ENCODE results near the gene RAD54L2. TPM values are rescaled to one million over a fixed set of nuclear protein-coding genes. Genes with fewer than 3 reads are reported as not detected.

The RAD54L2 gene
- total and polyA plus RNA-seq, 8 donors: 4.2 to 12.3 (median 8.5) TPM

- no peaks in the 10 kb centered on the region for H3K9me3 ChIP-seq
- no peak for FAIRE-seq
These were observed 39.7 kb downstream of the RAD54L2 start for GRCh38 chr3:51578238-51578637.

GRCh38 chr3:51580418-51580817 lies 41.9 kb downstream of the RAD54L2 start:
- Histone ChIP-seq H3K27ac (no peak overlapping the region), H3K4me1 (no peaks in the 10 kb centered on the region), H3K27me3 (no peaks in the 10 kb centered on the region), H3K36me3 (no peaks in the 10 kb centered on the region), H3K4me3 (no peak overlapping the region), H3K9me3 (no peaks in the 10 kb centered on the region)
- FAIRE-seq (no peak), DNase-seq (no peak), ATAC-seq (no peak)
- WGBS, 2 donors: 88 to 91% methylated on average over 2 of the region's 2 CpGs
- intact Hi-C loops (cut with DNase I): no loop called here
- no peak for TF ChIP-seq CTCF (IDR thresholded peaks at IDR 0.05)

More at GRCh38 chr3:51578238-51578637, 39.7 kb downstream of the RAD54L2 start:
- no peak for ATAC-seq
- 96 to 97% methylated on average over 4 of the region's 4 CpGs for WGBS, 2 donors
- no peak for DNase-seq
- no peak for TF ChIP-seq CTCF (IDR thresholded peaks at IDR 0.05)
- no peaks in the 10 kb centered on the region for H3K27me3 ChIP-seq
- H3K36me3 ChIP-seq: no peaks in the 10 kb centered on the region
- no peaks in the 10 kb centered on the region for H3K4me1 ChIP-seq
- intact Hi-C loops (cut with DNase I): no loop called here
- H3K4me3 ChIP-seq: no peak overlapping the region
- no peak overlapping the region for H3K27ac ChIP-seq

- no peaks in the 10 kb centered on the region for H3K27me3 ChIP-seq
- no peak for FAIRE-seq
- no peak overlapping the region for H3K4me3 ChIP-seq
- ATAC-seq: no peak
- DNase-seq: no peak
- WGBS, 2 donors: 97 to 99% methylated on average over 4 of the region's 4 CpGs
- intact Hi-C loops (cut with DNase I): no loop called here
- no peak overlapping the region for H3K27ac ChIP-seq
- no peak for TF ChIP-seq CTCF (IDR thresholded peaks at IDR 0.05)
- H3K4me1 ChIP-seq: no peaks in the 10 kb centered on the region
- H3K9me3 ChIP-seq: no peaks in the 10 kb centered on the region
- H3K36me3 ChIP-seq: no peaks in the 10 kb centered on the region
These were observed 43.0 kb downstream of the RAD54L2 start for GRCh38 chr3:51581524-51581923.

GRCh38 chr3:51585197-51585596 lies 46.7 kb downstream of the RAD54L2 start:
- Histone ChIP-seq H3K27me3 (no peaks in the 10 kb centered on the region), H3K27ac (no peak overlapping the region), H3K36me3 (no peaks in the 10 kb centered on the region), H3K4me1 (no peaks in the 10 kb centered on the region), H3K9me3 (no peaks in the 10 kb centered on the region), H3K4me3 (no peak overlapping the region)
- intact Hi-C loops (cut with DNase I): no loop called here
- peak in 1 of 4 donors; percentile 38 for ATAC-seq
- no peak for TF ChIP-seq CTCF (IDR thresholded peaks at IDR 0.05)
- DNase-seq: no peak
- FAIRE-seq: no peak
- WGBS, 2 donors: 66 to 79% methylated on average over 4 of the region's 4 CpGs

- Histone ChIP-seq H3K4me3 (no peak overlapping the region), H3K27me3 (no peaks in the 10 kb centered on the region), H3K27ac (no peak overlapping the region), H3K4me1 (no peaks in the 10 kb centered on the region), H3K36me3 (peaks cover 0 to 4% (median 0%) of the 10 kb centered on the region in 3 donors), H3K9me3 (no peaks in the 10 kb centered on the region)
- DNase-seq: no peak
- no peak for TF ChIP-seq CTCF (IDR thresholded peaks at IDR 0.05)
- no peak for ATAC-seq
- WGBS, 2 donors: 94 to 96% methylated on average over 3 of the region's 3 CpGs
- intact Hi-C loops (cut with DNase I): no loop called here
- FAIRE-seq: no peak
These were observed 47.4 kb downstream of the RAD54L2 start for GRCh38 chr3:51585871-51586270.

Other genes starting within 250 kb of the RAD54L2 start
- gene MANF, start 153.4 kb upstream of the RAD54L2 start, total RNA-seq: 10 to 100 TPM; 30.6 to 62.2 (median 51.6) TPM
- gene MANF, start 153.4 kb upstream of the RAD54L2 start, polyA plus RNA-seq: 10 to 100 TPM; 34.1 to 74.4 TPM
- gene RBM15B, start 147.4 kb upstream of the RAD54L2 start, total RNA-seq: 10 to 100 TPM; 12.6 to 19.0 (median 17.7) TPM
- gene RBM15B, start 147.4 kb upstream of the RAD54L2 start, polyA plus RNA-seq: 1 to 10 TPM; 6.4 to 8.9 TPM
- 10 to 100 TPM in 1 of 6 donors, 1 to 10 TPM in 5; 5.7 to 12.5 (median 8.1) TPM for gene DCAF1, start 38.7 kb upstream of the RAD54L2 start, total RNA-seq
- gene DCAF1, start 38.7 kb upstream of the RAD54L2 start, polyA plus RNA-seq: 1 to 10 TPM; 4.9 to 8.5 TPM
- gene TEX264, start 132.5 kb downstream of the RAD54L2 start, total RNA-seq: 10 to 100 TPM; 20.9 to 31.0 (median 22.9) TPM
- gene TEX264, start 132.5 kb downstream of the RAD54L2 start, polyA plus RNA-seq: 10 to 100 TPM; 45.2 to 59.3 TPM
- under 1 TPM; 0.09 to 0.51 (median 0.20) TPM for gene GRM2, start 168.3 kb downstream of the RAD54L2 start, total RNA-seq
- gene GRM2, start 168.3 kb downstream of the RAD54L2 start, polyA plus RNA-seq: under 1 TPM; 0.34 to 0.45 TPM
- not detected for gene IQCF6, start 240.5 kb downstream of the RAD54L2 start, total RNA-seq
- gene IQCF6, start 240.5 kb downstream of the RAD54L2 start, polyA plus RNA-seq: not detected

Data from pancreas (tissue), 10 donors.